GM12875 (cell line): ENCODE data around the gene NRG3.
"Not testable (repeated sequence)": the region's sequence is repeated elsewhere in the genome, so short reads cannot be mapped to it uniquely, and the experiment has no call there.

Experiments used
- H3K4me3 ChIP-seq: one replicate; pipeline ENCODE4 v1.5.1; 2011; ENCODE audit warnings: low read depth, low read length, control low read depth
- CTCF ChIP-seq: IDR thresholded peaks from 2 replicates; pipeline ENCODE4 v1.5.1; 2011; ENCODE audit warnings: low read depth, mild to moderate bottlenecking, control low read depth, inconsistent platforms, low read length, moderate library complexity, borderline replicate concordance; ENCODE audit not compliant: insufficient read depth

The NRG3 gene

GRCh38 chr10:82949816-82950575, 1075.0 kb downstream of the NRG3 start:
- no peak for TF ChIP-seq CTCF
- no peak overlapping the region for H3K4me3 ChIP-seq

GRCh38 chr10:82953331-82953730, 1078.3 kb downstream of the NRG3 start:
- TF ChIP-seq CTCF: no peak
- H3K4me3 ChIP-seq: no peak overlapping the region

GRCh38 chr10:82953909-82954308, 1078.9 kb downstream of the NRG3 start:
- TF ChIP-seq CTCF: no peak
- H3K4me3 ChIP-seq: no peak overlapping the region

GRCh38 chr10:82960421-82961060, 1085.5 kb downstream of the NRG3 start:
- H3K4me3 ChIP-seq: not testable (repeated sequence)

GRCh38 chr10:82961864-82962263, 1086.9 kb downstream of the NRG3 start:
- H3K4me3 ChIP-seq: no peak overlapping the region
- TF ChIP-seq CTCF: no peak

GRCh38 chr10:82966130-82966529, 1091.1 kb downstream of the NRG3 start:
- H3K4me3 ChIP-seq: no peak overlapping the region
- TF ChIP-seq CTCF: no peak

- H3K4me3 ChIP-seq: no peak overlapping the region
- no peak for TF ChIP-seq CTCF
Observed at GRCh38 chr10:82968533-82968932, 1093.5 kb downstream of the NRG3 start.
